ENCODE measurements around the gene SHCBP1L.

DNA sequence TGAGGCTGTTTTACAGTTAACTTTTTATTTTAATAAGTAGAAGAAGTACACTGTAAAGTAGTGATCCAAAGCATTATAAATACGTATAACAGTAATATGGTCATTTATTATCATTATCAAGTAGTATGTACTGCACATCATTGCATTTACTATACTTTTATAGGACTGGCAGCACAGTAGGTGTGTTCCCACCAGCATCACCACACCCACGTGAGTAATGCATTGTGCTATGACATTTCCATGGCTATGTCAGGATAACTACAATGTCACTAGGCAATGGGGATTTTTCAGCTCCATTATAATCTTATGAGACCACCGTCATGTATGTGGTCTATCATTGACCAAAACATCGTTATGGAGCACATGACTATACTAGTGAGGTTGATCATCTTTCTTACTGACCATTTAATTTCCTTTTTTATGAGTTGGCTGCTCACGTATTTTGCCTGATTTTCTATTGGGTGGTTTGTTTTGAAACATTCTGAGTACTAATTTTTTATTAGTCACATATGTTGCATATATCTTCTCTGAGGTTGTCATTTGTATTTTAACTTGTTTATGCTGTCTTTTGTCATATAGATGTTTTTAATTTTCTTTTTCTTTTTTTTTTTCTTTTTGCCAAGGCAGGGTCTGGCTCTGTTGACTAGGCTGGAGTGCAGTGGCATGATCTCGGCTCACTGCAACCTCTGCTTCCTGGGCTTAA is 25.3 kb upstream of the SHCBP1L start:
- TF ChIP-seq CTCF (IDR thresholded peaks at IDR 0.05; ENCODE audit: poor library complexity, severe bottlenecking) = no peak
- TF ChIP-seq, protein P1, sequence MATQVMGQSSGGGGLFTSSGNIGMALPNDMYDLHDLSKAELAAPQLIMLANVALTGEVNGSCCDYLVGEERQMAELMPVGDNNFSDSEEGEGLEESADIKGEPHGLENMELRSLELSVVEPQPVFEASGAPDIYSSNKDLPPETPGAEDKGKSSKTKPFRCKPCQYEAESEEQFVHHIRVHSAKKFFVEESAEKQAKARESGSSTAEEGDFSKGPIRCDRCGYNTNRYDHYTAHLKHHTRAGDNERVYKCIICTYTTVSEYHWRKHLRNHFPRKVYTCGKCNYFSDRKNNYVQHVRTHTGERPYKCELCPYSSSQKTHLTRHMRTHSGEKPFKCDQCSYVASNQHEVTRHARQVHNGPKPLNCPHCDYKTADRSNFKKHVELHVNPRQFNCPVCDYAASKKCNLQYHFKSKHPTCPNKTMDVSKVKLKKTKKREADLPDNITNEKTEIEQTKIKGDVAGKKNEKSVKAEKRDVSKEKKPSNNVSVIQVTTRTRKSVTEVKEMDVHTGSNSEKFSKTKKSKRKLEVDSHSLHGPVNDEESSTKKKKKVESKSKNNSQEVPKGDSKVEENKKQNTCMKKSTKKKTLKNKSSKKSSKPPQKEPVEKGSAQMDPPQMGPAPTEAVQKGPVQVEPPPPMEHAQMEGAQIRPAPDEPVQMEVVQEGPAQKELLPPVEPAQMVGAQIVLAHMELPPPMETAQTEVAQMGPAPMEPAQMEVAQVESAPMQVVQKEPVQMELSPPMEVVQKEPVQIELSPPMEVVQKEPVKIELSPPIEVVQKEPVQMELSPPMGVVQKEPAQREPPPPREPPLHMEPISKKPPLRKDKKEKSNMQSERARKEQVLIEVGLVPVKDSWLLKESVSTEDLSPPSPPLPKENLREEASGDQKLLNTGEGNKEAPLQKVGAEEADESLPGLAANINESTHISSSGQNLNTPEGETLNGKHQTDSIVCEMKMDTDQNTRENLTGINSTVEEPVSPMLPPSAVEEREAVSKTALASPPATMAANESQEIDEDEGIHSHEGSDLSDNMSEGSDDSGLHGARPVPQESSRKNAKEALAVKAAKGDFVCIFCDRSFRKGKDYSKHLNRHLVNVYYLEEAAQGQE (IDR thresholded peaks at IDR 0.05; ENCODE audit: borderline replicate concordance) = no peak

Data from neural cell (in vitro differentiated cells).